HepG2 (cell line): Measurements from ENCODE around the gene LIF. TPM values are rescaled to one million over a fixed set of nuclear protein-coding genes. Genes with fewer than 3 reads are reported as not detected.

Experiments used
- ATAC-seq: fragments of 200-7000 bp; cut with Tn5 transposase; 3 replicates; pipeline ENCODE4 v1.9.1; 2020; ENCODE audit warnings: mild to moderate bottlenecking, moderate library complexity
- BruUV-seq: library from RNA; stranded (reverse); fragments of 400-500 nt; replicated peaks from 2 replicates; lab custom pipeline; 2021; lab: Mats Ljungman, UMichigan
- CTCF ChIA-PET: fragments of 300-600 bp; formaldehyde crosslinking; extraction: SDS; loops from one replicate; lab custom pipeline; 2021; ENCODE audit warnings: low total read pairs, inconsistent platforms, low intra/inter-chr PET ratio; lab: Yijun Ruan, JAX
- POLR2A ChIA-PET: fragments of 350-600 bp; sonication (Branson Sonifier 250); formaldehyde crosslinking; loops from one replicate; lab custom pipeline; 2020; ENCODE audit warnings: antibody characterized with exemption, inconsistent platforms; lab: Yijun Ruan, JAX
- DNase-seq: peaks from one replicate; pipeline ENCODE4 v3.0.0-alpha.2; 2015; ENCODE audit warnings: low spot score
- FAIRE-seq: peaks from 3 replicates; lab custom pipeline; 2011; peaks lifted over from hg19 to GRCh38; lab: Jason Lieb, UNC
- H2AFZ ChIP-seq: one replicate; pipeline ENCODE4 v1.6.1; 2011; ENCODE audit warnings: low read length, inconsistent platforms
- H3K27ac ChIP-seq: fragments of 300-600 bp; 3 replicates; pipeline ENCODE4 v1.8.0; 2011; ENCODE audit warnings: mixed run types, mild to moderate bottlenecking, mixed read lengths, low read length, inconsistent platforms; ENCODE audit not compliant: insufficient read depth; ENCODE audit errors: extremely low read length
- H3K27me3 ChIP-seq, 2 experiments: fragments of 200-600 bp in 1 of 2; 2 replicates in 1 of 2; 3 replicates in 1 of 2; pipeline versions ENCODE4 v1.6.0 to v1.8.0; 2011; ENCODE audit warnings: low read length in 2 of 2, mild to moderate bottlenecking in 2 of 2, moderate library complexity in 2 of 2, inconsistent platforms in 1 of 2; ENCODE audit not compliant: insufficient read depth in 2 of 2, control insufficient read depth in 1 of 2
- H3K36me3 ChIP-seq, 2 experiments: fragments of 200-600 bp in 1 of 2; replicated peaks in 1 of 2; 2 replicates in 1 of 2; 3 replicates in 1 of 2; pipeline versions ENCODE4 v1.5.1 to v1.8.0; 2011; ENCODE audit warnings: low read length in 2 of 2, inconsistent platforms in 1 of 2; ENCODE audit not compliant: insufficient read depth in 2 of 2, control insufficient read depth in 1 of 2
- H3K4me1 ChIP-seq: 2 replicates; pipeline ENCODE4 v1.5.1; 2012; ENCODE audit warnings: low read length, inconsistent platforms; ENCODE audit not compliant: insufficient read depth
- H3K4me2 ChIP-seq: 2 replicates; pipeline ENCODE4 v1.6.0; 2011; ENCODE audit warnings: low read depth, low read length, inconsistent platforms
- H3K4me3 ChIP-seq, 3 experiments: fragments of 200-600 bp in 1 of 3; sonication (generic), shearing (Covaris generic) in 1 of 3; replicated peaks in 1 of 3; 2 replicates each; pipeline ENCODE4 v1.5.1; 2011 to 2016; ENCODE audit warnings: low read length in 3 of 3, inconsistent platforms in 2 of 3, low read depth in 2 of 3, mild to moderate bottlenecking in 2 of 3, control low read depth in 1 of 3, mixed read lengths in 1 of 3; ENCODE audit not compliant: insufficient read depth in 1 of 3
- H3K79me2 ChIP-seq: one replicate; pipeline ENCODE4 v1.6.1; 2011; ENCODE audit warnings: low read length, inconsistent platforms; ENCODE audit not compliant: insufficient read depth
- H3K9ac ChIP-seq: 2 replicates; pipeline ENCODE4 v1.6.0; 2011; ENCODE audit warnings: mild to moderate bottlenecking, low read depth, low read length, inconsistent platforms; ENCODE audit not compliant: insufficient read depth
- H3K9me3 ChIP-seq: 2 replicates; pipeline ENCODE4 v1.5.1; 2012; ENCODE audit warnings: mild to moderate bottlenecking, low read length
- H4K20me1 ChIP-seq: 2 replicates; pipeline ENCODE4 v1.6.0; 2011; ENCODE audit warnings: inconsistent platforms, mild to moderate bottlenecking, low read length, moderate library complexity; ENCODE audit not compliant: insufficient read depth
- RELA ChIP-seq: sonication (generic); formaldehyde crosslinking; IDR thresholded peaks from 2 replicates; pipeline ENCODE4 v1.4.0; 2020; ENCODE audit warnings: missing genetic modification reagents
- ZNF333 ChIP-seq: sonication (generic); formaldehyde crosslinking; IDR thresholded peaks from 2 replicates; pipeline ENCODE4 v1.4.0; 2020; ENCODE audit warnings: mild to moderate bottlenecking, missing genetic modification reagents, borderline replicate concordance
- WGBS: methylation state at CpG from one replicate; pipeline ENCODE4 v1.1.6; 2017; ENCODE audit warnings: low lambda C conversion rate; 5-methylcytosine and 5-hydroxymethylcytosine counted together
- in situ Hi-C: cut with HindIII; loops from 2 replicates; pipeline ENCODE4 v1.10.0; 2017; ENCODE audit warnings: low pct_unique_long_range_greater_than_20kb; ENCODE audit not compliant: extremely low pct_ligation_motif_present
- intact Hi-C: fragments of 100-400 bp; cut with micrococcal nuclease; formaldehyde crosslinking; loops from one replicate; pipeline ENCODE4 v1.10.0; 2022; ENCODE audit not compliant: unreplicated experiment
- polyA plus RNA-seq, 8 experiments: library from polyadenylated mRNA; depleted of rRNA in 3 of 8; stranded (reverse) in 7 of 8; unstranded in 1 of 8; fragments of >200 nt; fragmentation: Illumina TruSeq in 4 of 8; extraction: Trizol in 4 of 8; gene quantifications; 2 replicates each; pipeline versions ENCODE4 v1.2.1 to v1.2.3, GENCODE V29; 2011 to 2016; ENCODE audit warnings: low read depth in 4 of 8, missing spikeins in 1 of 8, mixed read lengths in 1 of 8; ENCODE audit not compliant: insufficient read depth in 1 of 8
- total RNA-seq, 5 experiments: library from RNA; depleted of rRNA; stranded (reverse); fragments of >200 nt; fragmentation: Illumina TruSeq; extraction: Trizol; gene quantifications; 2 replicates each; pipeline ENCODE4 v1.2.3, GENCODE V29; 2016; ENCODE audit warnings: low read depth in 1 of 5
- TF ChIP-seq, protein P1 (sequence below): sonication (generic); formaldehyde crosslinking; IDR thresholded peaks from 2 replicates; pipeline ENCODE4 v1.4.0; 2020; ENCODE audit warnings: low read depth, missing genetic modification reagents
- TF ChIP-seq, protein P2 (sequence below): sonication (generic); formaldehyde crosslinking; IDR thresholded peaks from 2 replicates; pipeline ENCODE4 v1.4.0; 2020; ENCODE audit warnings: missing genetic modification reagents, borderline replicate concordance
- TF ChIP-seq, protein P3 (sequence below): sonication (generic); formaldehyde crosslinking; IDR thresholded peaks from 2 replicates; pipeline ENCODE4 v1.8.1; 2023; ENCODE audit warnings: mild to moderate bottlenecking, moderate library complexity, missing genetic modification reagents

LIF gene
- total and polyA plus RNA-seq, 2 of the 13 experiments (the other 11 are each of a cell fraction or from before 2014, with no cell fraction given), result 3.6 to 8.5 TPM

DNA sequence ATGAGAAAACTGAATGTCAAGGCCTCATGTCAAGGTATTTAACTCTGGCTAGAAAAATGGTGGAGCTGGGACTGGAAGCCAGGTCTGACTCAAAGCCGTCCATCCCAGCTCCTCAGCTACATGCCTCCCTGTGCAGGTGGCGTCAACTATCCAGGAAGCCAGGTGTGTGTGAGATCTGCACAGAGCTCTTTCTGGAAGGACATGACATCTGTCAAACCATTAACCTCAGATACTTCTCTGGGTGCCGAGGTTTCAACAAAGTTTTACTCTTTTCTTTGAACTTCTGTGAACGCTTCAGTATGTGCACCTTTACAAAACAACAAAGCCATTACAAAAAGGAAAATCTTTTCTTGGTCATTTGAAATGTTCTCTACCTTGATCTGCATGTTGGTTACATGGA is 49.8 kb upstream of the LIF start:
- WGBS, result 94% methylated on average over 4 of the region's 4 CpGs
- intact Hi-C loops, result no loop called here
- peaks cover 2% of the 10 kb centered on the region for H3K4me1 ChIP-seq

More for the DNA sequence above, 49.8 kb upstream of the LIF start:
- no peaks in the 10 kb centered on the region for H3K79me2 ChIP-seq
- no peak overlapping the region for H3K9ac ChIP-seq
- BruUV-seq, result no TSS peak
- H3K36me3 ChIP-seq, result peaks cover 8 to 15% of the 10 kb centered on the region in 2 experiments; a peak in 3 of 5 replicates
- no peak overlapping the region for H3K4me2 ChIP-seq
- no peaks in the 10 kb centered on the region for H4K20me1 ChIP-seq
- ATAC-seq (no peak), DNase-seq (no peak), FAIRE-seq (no peak)
- TF ChIP-seq ZNF333 (no peak), RELA (CRISPR knock-in tag) (no peak)
- TF ChIP-seq, protein P1, sequence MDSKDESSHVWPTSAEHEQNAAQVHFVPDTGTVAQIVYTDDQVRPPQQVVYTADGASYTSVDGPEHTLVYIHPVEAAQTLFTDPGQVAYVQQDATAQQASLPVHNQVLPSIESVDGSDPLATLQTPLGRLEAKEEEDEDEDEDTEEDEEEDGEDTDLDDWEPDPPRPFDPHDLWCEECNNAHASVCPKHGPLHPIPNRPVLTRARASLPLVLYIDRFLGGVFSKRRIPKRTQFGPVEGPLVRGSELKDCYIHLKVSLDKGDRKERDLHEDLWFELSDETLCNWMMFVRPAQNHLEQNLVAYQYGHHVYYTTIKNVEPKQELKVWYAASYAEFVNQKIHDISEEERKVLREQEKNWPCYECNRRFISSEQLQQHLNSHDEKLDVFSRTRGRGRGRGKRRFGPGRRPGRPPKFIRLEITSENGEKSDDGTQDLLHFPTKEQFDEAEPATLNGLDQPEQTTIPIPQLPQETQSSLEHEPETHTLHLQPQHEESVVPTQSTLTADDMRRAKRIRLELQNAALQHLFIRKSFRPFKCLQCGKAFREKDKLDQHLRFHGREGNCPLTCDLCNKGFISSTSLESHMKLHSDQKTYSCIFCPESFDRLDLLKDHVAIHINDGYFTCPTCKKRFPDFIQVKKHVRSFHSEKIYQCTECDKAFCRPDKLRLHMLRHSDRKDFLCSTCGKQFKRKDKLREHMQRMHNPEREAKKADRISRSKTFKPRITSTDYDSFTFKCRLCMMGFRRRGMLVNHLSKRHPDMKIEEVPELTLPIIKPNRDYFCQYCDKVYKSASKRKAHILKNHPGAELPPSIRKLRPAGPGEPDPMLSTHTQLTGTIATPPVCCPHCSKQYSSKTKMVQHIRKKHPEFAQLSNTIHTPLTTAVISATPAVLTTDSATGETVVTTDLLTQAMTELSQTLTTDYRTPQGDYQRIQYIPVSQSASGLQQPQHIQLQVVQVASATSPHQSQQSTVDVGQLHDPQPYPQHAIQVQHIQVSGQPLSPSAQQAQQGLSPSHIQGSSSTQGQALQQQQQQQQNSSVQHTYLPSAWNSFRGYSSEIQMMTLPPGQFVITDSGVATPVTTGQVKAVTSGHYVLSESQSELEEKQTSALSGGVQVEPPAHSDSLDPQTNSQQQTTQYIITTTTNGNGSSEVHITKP (CRISPR knock-in tag), result no peak
- TF ChIP-seq, protein P2, sequence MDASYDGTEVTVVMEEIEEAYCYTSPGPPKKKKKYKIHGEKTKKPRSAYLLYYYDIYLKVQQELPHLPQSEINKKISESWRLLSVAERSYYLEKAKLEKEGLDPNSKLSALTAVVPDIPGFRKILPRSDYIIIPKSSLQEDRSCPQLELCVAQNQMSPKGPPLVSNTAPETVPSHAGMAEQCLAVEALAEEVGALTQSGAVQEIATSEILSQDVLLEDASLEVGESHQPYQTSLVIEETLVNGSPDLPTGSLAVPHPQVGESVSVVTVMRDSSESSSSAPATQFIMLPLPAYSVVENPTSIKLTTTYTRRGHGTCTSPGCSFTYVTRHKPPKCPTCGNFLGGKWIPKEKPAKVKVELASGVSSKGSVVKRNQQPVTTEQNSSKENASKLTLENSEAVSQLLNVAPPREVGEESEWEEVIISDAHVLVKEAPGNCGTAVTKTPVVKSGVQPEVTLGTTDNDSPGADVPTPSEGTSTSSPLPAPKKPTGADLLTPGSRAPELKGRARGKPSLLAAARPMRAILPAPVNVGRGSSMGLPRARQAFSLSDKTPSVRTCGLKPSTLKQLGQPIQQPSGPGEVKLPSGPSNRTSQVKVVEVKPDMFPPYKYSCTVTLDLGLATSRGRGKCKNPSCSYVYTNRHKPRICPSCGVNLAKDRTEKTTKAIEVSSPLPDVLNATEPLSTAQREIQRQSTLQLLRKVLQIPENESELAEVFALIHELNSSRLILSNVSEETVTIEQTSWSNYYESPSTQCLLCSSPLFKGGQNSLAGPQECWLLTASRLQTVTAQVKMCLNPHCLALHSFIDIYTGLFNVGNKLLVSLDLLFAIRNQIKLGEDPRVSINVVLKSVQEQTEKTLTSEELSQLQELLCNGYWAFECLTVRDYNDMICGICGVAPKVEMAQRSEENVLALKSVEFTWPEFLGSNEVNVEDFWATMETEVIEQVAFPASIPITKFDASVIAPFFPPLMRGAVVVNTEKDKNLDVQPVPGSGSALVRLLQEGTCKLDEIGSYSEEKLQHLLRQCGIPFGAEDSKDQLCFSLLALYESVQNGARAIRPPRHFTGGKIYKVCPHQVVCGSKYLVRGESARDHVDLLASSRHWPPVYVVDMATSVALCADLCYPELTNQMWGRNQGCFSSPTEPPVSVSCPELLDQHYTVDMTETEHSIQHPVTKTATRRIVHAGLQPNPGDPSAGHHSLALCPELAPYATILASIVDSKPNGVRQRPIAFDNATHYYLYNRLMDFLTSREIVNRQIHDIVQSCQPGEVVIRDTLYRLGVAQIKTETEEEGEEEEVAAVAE, result no peak
- TF ChIP-seq, protein P3, sequence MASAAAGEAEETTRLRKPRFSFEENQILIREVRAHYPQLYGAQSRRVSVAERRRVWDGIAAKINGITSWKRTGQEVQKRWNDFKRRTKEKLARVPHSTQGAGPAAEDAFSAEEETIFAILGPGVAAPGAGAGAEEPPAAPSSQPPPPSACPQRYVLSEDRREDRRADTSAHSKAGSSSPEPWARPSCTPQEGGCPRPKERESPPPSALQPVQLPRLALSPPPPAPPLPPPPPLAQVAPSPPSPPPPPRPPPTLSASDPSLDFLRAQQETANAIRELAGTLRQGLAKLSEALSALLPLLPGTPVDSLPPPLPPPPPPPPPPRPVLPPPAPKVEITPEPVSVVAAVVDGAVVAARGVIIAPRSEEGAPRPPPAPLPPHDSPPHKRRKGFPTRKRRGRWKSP, result no peak
- no peaks in the 10 kb centered on the region for H3K27me3 ChIP-seq
- no peaks in the 10 kb centered on the region for H3K9me3 ChIP-seq
- no peak overlapping the region for H3K27ac ChIP-seq
- H2AFZ ChIP-seq, result no peak overlapping the region
- in situ Hi-C loops, result no loop called here
- ChIA-PET CTCF (no interaction called here), POLR2A (interaction anchor here (1.2 kb wide), 1 partner anchor 61 kb away, joined by 3 read pairs; the partner anchor contains the start of genes CCDC157 and SF3A1)
- H3K4me3 ChIP-seq, result no peak overlapping the region
